Hepatocyte (in vitro differentiated cells): ENCODE data around the gene WDPCP.

ENCODE experiments used
- EZH2 ChIP-seq: fragments of 200-600 bp; sonication (generic); IDR thresholded peaks from 2 replicates; pipeline ENCODE4 v1.6.1; 2016; ENCODE audit warnings: antibody characterized with exemption, mild to moderate bottlenecking, borderline replicate concordance
- EZH2phosphoT487 ChIP-seq: fragments of 200-600 bp; sonication (generic); IDR thresholded peaks from one replicate; pipeline ENCODE4 v1.6.1; 2018; ENCODE audit warnings: antibody characterized with exemption, mild to moderate bottlenecking, low read depth, moderate library complexity; ENCODE audit not compliant: unreplicated experiment, severe bottlenecking
- TF ChIP-seq, protein P1 (sequence below): fragments of 200-600 bp; sonication (generic); IDR thresholded peaks from 2 replicates; pipeline ENCODE4 v1.5.1; 2016; ENCODE audit warnings: antibody characterized with exemption, mild to moderate bottlenecking; ENCODE audit not compliant: poor library complexity

GRCh38 chr2:63078852-63079606, 509.2 kb downstream of the WDPCP start:
- TF ChIP-seq, protein P1, sequence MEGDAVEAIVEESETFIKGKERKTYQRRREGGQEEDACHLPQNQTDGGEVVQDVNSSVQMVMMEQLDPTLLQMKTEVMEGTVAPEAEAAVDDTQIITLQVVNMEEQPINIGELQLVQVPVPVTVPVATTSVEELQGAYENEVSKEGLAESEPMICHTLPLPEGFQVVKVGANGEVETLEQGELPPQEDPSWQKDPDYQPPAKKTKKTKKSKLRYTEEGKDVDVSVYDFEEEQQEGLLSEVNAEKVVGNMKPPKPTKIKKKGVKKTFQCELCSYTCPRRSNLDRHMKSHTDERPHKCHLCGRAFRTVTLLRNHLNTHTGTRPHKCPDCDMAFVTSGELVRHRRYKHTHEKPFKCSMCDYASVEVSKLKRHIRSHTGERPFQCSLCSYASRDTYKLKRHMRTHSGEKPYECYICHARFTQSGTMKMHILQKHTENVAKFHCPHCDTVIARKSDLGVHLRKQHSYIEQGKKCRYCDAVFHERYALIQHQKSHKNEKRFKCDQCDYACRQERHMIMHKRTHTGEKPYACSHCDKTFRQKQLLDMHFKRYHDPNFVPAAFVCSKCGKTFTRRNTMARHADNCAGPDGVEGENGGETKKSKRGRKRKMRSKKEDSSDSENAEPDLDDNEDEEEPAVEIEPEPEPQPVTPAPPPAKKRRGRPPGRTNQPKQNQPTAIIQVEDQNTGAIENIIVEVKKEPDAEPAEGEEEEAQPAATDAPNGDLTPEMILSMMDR: peak; percentile 19
- TF ChIP-seq EZH2phosphoT487 (no peak), EZH2 (no peak)
